Right lobe of liver (tissue), 4 donors: ENCODE results near the gene GUCA2A.

Experiments
- POLR2A ChIP-seq: fragments of 450-650 bp; IDR thresholded peaks from one replicate; pipeline ENCODE4 v1.6.1; 2017; ENCODE audit warnings: antibody characterized with exemption, mild to moderate bottlenecking
- TF ChIP-seq, protein P1 (sequence below), 4 donors: fragments of 200-600 bp in 3 of 4; fragments of 450-650 bp in 1 of 4; IDR thresholded peaks; one replicate each; pipeline versions ENCODE4 v1.5.1 to v1.8.0; 2016 to 2022; ENCODE audit warnings: antibody characterized with exemption in 4 of 4, mild to moderate bottlenecking in 2 of 4
- donor health status: DM: no; HTN: no; CAD: no.
- donor health status: DM: no; HTN: no; CAD: no.
- donor health status: DM: no; HTN: yes; CAD: no.

DNA sequence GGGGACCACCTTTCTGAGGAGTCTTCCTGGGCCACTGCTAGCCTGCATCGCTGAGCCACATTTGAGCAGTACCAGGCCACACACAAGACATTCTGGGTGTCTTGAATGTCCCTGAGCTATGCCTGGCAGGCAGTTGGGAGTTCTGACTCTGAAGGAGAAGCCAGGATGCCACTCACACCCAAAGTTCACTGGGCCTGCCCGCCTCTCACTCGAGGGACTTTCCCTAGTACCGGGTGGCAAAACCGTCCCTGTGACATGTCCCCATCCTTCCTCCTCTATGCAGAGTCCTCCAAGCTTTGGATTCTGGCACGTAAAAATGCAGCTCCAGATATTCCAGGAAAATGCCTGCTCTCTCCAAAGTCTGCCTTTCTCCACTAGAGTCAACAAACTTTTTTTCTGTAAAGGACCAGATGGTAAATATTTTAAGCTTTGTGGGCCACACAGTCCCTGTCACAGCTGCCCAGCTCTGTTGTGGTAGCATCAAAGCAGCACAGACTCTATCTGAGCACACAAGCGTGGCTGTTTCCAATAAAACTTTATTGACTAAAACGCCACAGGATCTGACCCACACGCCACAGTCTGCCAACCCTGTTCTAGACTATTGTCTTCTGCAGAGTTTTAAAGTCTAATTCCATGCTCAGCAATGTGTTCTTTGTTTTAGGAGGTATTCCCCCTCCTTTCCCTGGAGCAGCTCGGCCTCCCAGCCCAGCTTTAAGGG is 30.6 kb downstream of the GUCA2A start:
- no peak for TF ChIP-seq POLR2A
- TF ChIP-seq, protein P1, sequence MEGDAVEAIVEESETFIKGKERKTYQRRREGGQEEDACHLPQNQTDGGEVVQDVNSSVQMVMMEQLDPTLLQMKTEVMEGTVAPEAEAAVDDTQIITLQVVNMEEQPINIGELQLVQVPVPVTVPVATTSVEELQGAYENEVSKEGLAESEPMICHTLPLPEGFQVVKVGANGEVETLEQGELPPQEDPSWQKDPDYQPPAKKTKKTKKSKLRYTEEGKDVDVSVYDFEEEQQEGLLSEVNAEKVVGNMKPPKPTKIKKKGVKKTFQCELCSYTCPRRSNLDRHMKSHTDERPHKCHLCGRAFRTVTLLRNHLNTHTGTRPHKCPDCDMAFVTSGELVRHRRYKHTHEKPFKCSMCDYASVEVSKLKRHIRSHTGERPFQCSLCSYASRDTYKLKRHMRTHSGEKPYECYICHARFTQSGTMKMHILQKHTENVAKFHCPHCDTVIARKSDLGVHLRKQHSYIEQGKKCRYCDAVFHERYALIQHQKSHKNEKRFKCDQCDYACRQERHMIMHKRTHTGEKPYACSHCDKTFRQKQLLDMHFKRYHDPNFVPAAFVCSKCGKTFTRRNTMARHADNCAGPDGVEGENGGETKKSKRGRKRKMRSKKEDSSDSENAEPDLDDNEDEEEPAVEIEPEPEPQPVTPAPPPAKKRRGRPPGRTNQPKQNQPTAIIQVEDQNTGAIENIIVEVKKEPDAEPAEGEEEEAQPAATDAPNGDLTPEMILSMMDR (IDR thresholded peaks at IDR 0.05): no peak
